Bronchial epithelial cell (primary cell): ENCODE measurements around the gene KIF13A. TPM values are rescaled to one million over a fixed set of nuclear protein-coding genes. Genes with fewer than 3 reads are reported as not detected.
"Not testable (repeated sequence)": the region's sequence is repeated elsewhere in the genome, so short reads cannot be mapped to it uniquely, and the experiment has no call there.

Experiments used
- DNase-seq: peaks from one replicate; pipeline ENCODE4 v3.0.0-alpha.2; 2010; ENCODE audit warnings: low read depth
- FAIRE-seq: peaks from 2 replicates; lab custom pipeline; 2011; peaks lifted over from hg19 to GRCh38; lab: Jason Lieb, UNC
- H3K27me3 ChIP-seq: 2 replicates; pipeline ENCODE4 v1.5.1; 2011; ENCODE audit warnings: low read length; ENCODE audit not compliant: control insufficient read depth, insufficient read depth
- H3K36me3 ChIP-seq: 2 replicates; pipeline ENCODE4 v1.5.1; 2011; ENCODE audit warnings: low read length; ENCODE audit not compliant: control insufficient read depth, insufficient read depth
- H3K4me3 ChIP-seq: 2 replicates; pipeline ENCODE4 v1.5.1; 2011; ENCODE audit warnings: mild to moderate bottlenecking, low read depth, low read length, control low read depth
- CTCF ChIP-seq: IDR thresholded peaks from 2 replicates; pipeline ENCODE4 v1.5.1; 2011; ENCODE audit warnings: mild to moderate bottlenecking, moderate library complexity, low read length, control low read depth, inconsistent platforms; ENCODE audit not compliant: insufficient read depth, severe bottlenecking
- total RNA-seq: library from RNA; depleted of rRNA; stranded (reverse); fragments of >200 nt; gene quantifications from 2 replicates; pipeline ENCODE4 v1.2.1, GENCODE V29; 2014

KIF13A gene
- total RNA-seq, 1 donor from 2014 or later, result 47.4 TPM

DNA sequence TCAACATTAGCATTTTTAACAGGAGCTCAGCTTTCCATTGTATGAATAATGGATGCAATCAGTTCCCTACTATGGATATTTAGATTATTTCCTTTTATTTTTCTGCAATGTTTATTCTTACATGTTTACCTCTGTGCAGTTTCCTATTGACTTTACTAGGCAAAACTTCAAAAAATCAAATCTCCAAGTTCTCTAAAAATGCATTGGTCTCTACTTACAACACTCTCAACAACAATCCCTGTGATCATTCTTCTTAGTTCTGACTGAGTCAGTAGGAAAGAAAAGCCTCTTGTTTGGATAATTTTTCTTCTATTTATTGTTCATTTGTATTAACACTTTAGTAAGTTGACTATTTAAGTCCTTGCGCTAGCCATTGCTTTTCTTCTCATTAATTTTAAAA, 126.1 kb downstream of the KIF13A start:
- no peaks in the 10 kb centered on the region for H3K27me3 ChIP-seq
- no peak for DNase-seq
- peaks cover 2% of the 10 kb centered on the region for H3K36me3 ChIP-seq
- FAIRE-seq, result no peak
- no peak overlapping the region for H3K4me3 ChIP-seq
- TF ChIP-seq CTCF, result no peak

- FAIRE-seq (no peak), DNase-seq (no peak)
- TF ChIP-seq CTCF, result no peak
- no peak overlapping the region for H3K4me3 ChIP-seq
- H3K36me3 ChIP-seq, result peaks cover 4% of the 10 kb centered on the region
- H3K27me3 ChIP-seq, result no peaks in the 10 kb centered on the region
Observed at GRCh38 chr6:17859846-17860245, 127.6 kb downstream of the KIF13A start.

DNA sequence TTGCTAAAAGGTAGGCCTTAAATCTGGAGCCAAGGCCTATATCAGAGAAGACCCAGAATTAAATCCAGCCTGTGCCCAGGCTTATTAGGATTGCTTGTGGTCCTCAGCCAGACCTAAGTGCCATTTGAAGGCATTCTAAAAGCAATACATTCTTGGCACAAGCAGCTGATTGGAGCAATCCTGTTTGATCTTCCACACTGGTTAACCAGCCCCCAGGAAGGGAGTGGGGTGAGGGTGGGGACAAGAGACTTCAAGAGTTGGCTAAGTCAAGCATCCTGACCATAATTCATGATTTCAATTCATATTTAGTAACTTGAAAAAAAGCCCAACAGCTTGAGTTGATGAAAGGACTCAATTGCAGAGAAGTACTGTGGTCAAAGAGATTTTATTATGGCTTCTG, 128.9 kb downstream of the KIF13A start:
- H3K36me3 ChIP-seq, result peaks cover 4% of the 10 kb centered on the region

GRCh38 chr6:17857188-17857587, 130.2 kb downstream of the KIF13A start:
- DNase-seq, H3K4me3 ChIP-seq, H3K27me3 ChIP-seq, FAIRE-seq, H3K36me3 ChIP-seq: not testable (repeated sequence)

More for the DNA sequence above, 128.9 kb downstream of the KIF13A start:
- Histone ChIP-seq H3K27me3 (no peaks in the 10 kb centered on the region), H3K4me3 (no peak overlapping the region)
- DNase-seq (no peak), FAIRE-seq (no peak)
- TF ChIP-seq CTCF, result no peak

GRCh38 chr6:17856306-17856705, 131.1 kb downstream of the KIF13A start:
- DNase-seq, result no peak
- H3K36me3 ChIP-seq, result peaks cover 4% of the 10 kb centered on the region
- H3K27me3 ChIP-seq, result no peaks in the 10 kb centered on the region
- TF ChIP-seq CTCF, result no peak
- no peak for FAIRE-seq
- no peak overlapping the region for H3K4me3 ChIP-seq

GRCh38 chr6:17855381-17855780, 132.1 kb downstream of the KIF13A start:
- Histone ChIP-seq H3K36me3 (peaks cover 4% of the 10 kb centered on the region), H3K27me3 (no peaks in the 10 kb centered on the region), H3K4me3 (no peak overlapping the region)
- FAIRE-seq (no peak), DNase-seq (no peak)
- no peak for TF ChIP-seq CTCF
